Measurements from ENCODE around the gene TRAK2.

DNA sequence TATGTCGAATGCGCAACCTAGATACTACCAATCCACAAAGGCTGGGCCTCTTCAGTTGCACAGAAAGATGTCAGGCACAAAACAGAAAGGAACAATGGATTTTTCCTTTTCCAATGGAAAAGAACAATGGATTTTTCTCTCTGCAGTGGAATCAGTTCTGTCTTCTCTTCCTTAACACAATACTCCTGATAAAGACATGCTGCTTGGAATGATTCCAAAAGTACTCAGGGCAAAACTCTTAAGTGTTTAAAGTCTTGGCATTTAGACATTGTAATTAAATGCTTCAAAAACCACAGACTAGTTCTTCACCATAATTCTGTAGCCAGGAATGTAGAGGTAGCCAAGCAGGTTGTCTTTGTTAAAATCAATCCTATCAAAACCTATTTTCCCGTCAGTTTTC lies 47.4 kb downstream of the TRAK2 start:
- TF ChIP-seq, protein P1, sequence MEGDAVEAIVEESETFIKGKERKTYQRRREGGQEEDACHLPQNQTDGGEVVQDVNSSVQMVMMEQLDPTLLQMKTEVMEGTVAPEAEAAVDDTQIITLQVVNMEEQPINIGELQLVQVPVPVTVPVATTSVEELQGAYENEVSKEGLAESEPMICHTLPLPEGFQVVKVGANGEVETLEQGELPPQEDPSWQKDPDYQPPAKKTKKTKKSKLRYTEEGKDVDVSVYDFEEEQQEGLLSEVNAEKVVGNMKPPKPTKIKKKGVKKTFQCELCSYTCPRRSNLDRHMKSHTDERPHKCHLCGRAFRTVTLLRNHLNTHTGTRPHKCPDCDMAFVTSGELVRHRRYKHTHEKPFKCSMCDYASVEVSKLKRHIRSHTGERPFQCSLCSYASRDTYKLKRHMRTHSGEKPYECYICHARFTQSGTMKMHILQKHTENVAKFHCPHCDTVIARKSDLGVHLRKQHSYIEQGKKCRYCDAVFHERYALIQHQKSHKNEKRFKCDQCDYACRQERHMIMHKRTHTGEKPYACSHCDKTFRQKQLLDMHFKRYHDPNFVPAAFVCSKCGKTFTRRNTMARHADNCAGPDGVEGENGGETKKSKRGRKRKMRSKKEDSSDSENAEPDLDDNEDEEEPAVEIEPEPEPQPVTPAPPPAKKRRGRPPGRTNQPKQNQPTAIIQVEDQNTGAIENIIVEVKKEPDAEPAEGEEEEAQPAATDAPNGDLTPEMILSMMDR (IDR thresholded peaks at IDR 0.05), result no peak
- no peak for TF ChIP-seq EZH2 (IDR thresholded peaks at IDR 0.05; ENCODE audit: borderline replicate concordance, insufficient read depth, low read depth, low read length, poor library complexity, severe bottlenecking)

Measured in B cell (primary cell).